HT1080 (cell line): ENCODE data around the gene HCN4. TPM values are rescaled to one million over a fixed set of nuclear protein-coding genes. Genes with fewer than 3 reads are reported as not detected.
A peak's percentile ranks its signal among the peaks of the same experiment; 100 is the strongest.
"Not testable (repeated sequence)": the region's sequence is repeated elsewhere in the genome, so short reads cannot be mapped to it uniquely, and the experiment has no call there.

Experiments
- DNase-seq: peaks from one replicate; pipeline ENCODE4 v3.0.0-alpha.2; 2015; ENCODE audit warnings: low read depth
- total RNA-seq: library from RNA; depleted of rRNA; stranded (reverse); fragments of >200 nt; shearing (Covaris generic); gene quantifications from 2 replicates; pipeline ENCODE4 v1.2.3, GENCODE V29; 2014

HCN4 gene
- total RNA-seq, 1 experiment from 2014 or later = not detected

GRCh38 chr15:73326157-73326556, 42.6 kb downstream of the HCN4 start:
- DNase-seq = no peak

GRCh38 chr15:73325191-73325861, 43.4 kb downstream of the HCN4 start:
- DNase-seq = peak; percentile 25

- no peak for DNase-seq
Measured at GRCh38 chr15:73324496-73325170, 44.1 kb downstream of the HCN4 start.

GRCh38 chr15:73323956-73324355, 44.8 kb downstream of the HCN4 start:
- no peak for DNase-seq

GRCh38 chr15:73323374-73323955, 45.3 kb downstream of the HCN4 start:
- DNase-seq = no peak

GRCh38 chr15:73322665-73323373, 45.9 kb downstream of the HCN4 start:
- DNase-seq = no peak

- DNase-seq = no peak
Measured at GRCh38 chr15:73321496-73322450, 47.0 kb downstream of the HCN4 start.

GRCh38 chr15:73320619-73321180, 48.1 kb downstream of the HCN4 start:
- DNase-seq = no peak

GRCh38 chr15:73319460-73320245, 49.1 kb downstream of the HCN4 start:
- DNase-seq = no peak

GRCh38 chr15:73318463-73319351, 50.1 kb downstream of the HCN4 start:
- DNase-seq = no peak

GRCh38 chr15:73317651-73318462, 50.9 kb downstream of the HCN4 start:
- DNase-seq = no peak

GRCh38 chr15:73313861-73314260, 54.9 kb downstream of the HCN4 start:
- no peak for DNase-seq

GRCh38 chr15:73308305-73308704, 60.5 kb downstream of the HCN4 start:
- DNase-seq = no peak

- DNase-seq = peak; percentile 44
Measured at GRCh38 chr15:73305331-73306211, 63.2 kb downstream of the HCN4 start.

- DNase-seq = no peak
Measured at GRCh38 chr15:73303636-73304035, 65.1 kb downstream of the HCN4 start.

GRCh38 chr15:73300286-73300685, 68.5 kb downstream of the HCN4 start:
- not testable (repeated sequence) for DNase-seq
